Measurements from ENCODE around the gene NUDT8. TPM values are rescaled to one million over a fixed set of nuclear protein-coding genes. Genes with fewer than 3 reads are reported as not detected.

Gene NUDT8
- total and polyA plus RNA-seq, 2 experiments from 2014 or later = 5.0 to 15.1 TPM

GRCh38 chr11:67605231-67606011 is 24.3 kb downstream of the NUDT8 start (continued):
- TF ChIP-seq ZNF462 (CRISPR knock-in tag; IDR thresholded peaks at IDR 0.05) (no peak), NANOG (IDR thresholded peaks at IDR 0.05; ENCODE audit: borderline replicate concordance) (no peak), EZH2phosphoT487 (IDR thresholded peaks at IDR 0.05; ENCODE audit: unreplicated experiment) (no peak), JUNB (IDR thresholded peaks at IDR 0.05; ENCODE audit: unreplicated experiment) (no peak), ZNF331 (CRISPR knock-in tag; IDR thresholded peaks at IDR 0.05; ENCODE audit: low read depth) (no peak), CREB1 (CRISPR knock-in tag; IDR thresholded peaks at IDR 0.05; ENCODE audit: low read depth) (no peak), ZNF114 (CRISPR knock-in tag; IDR thresholded peaks at IDR 0.05) (no peak), EZH2 (IDR thresholded peaks at IDR 0.05; ENCODE audit: low read depth, unreplicated experiment) (no peak)
- TF ChIP-seq, protein P1, sequence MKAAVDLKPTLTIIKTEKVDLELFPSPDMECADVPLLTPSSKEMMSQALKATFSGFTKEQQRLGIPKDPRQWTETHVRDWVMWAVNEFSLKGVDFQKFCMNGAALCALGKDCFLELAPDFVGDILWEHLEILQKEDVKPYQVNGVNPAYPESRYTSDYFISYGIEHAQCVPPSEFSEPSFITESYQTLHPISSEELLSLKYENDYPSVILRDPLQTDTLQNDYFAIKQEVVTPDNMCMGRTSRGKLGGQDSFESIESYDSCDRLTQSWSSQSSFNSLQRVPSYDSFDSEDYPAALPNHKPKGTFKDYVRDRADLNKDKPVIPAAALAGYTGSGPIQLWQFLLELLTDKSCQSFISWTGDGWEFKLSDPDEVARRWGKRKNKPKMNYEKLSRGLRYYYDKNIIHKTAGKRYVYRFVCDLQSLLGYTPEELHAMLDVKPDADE (IDR thresholded peaks at IDR 0.05) = no peak

Data from GM23338 (cell line).